ENCODE measurements around the gene CRB2. TPM values are rescaled to one million over a fixed set of nuclear protein-coding genes. Genes with fewer than 3 reads are reported as not detected.

The CRB2 gene
- total and polyA plus RNA-seq, 11 donors: 0.05 to 10.1 (median 0.10) TPM; not detected in 8

DNA sequence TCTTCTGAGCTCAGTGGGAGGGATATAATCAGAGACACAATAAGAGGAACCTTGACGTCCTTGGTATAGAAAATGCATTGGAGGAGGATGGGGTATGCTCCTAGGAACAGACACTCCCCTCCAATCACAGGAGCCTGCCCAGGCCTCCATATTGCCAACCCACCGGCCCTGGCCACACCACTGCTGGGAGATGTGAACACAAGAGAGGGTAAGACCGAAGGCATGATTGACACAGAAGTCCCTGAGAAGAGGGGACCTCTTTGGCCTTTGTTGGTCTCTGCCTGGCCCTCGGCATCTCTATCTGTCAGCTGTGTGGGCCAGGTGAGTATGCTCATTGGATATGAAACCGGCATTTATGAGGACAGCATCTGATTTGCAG, 62.0 kb downstream of the CRB2 start:
- ATAC-seq (no peak), DNase-seq (no peak)
- 93 to 95% (median 94%) methylated on average over 4 to 5 of the region's 5 CpGs for WGBS, 4 donors
- no peak overlapping the region for H3K4me3 ChIP-seq
- H3K4me1 ChIP-seq: no peaks in the 10 kb centered on the region
- no peak for TF ChIP-seq POLR2A (IDR thresholded peaks at IDR 0.05)
- TF ChIP-seq, protein P1, sequence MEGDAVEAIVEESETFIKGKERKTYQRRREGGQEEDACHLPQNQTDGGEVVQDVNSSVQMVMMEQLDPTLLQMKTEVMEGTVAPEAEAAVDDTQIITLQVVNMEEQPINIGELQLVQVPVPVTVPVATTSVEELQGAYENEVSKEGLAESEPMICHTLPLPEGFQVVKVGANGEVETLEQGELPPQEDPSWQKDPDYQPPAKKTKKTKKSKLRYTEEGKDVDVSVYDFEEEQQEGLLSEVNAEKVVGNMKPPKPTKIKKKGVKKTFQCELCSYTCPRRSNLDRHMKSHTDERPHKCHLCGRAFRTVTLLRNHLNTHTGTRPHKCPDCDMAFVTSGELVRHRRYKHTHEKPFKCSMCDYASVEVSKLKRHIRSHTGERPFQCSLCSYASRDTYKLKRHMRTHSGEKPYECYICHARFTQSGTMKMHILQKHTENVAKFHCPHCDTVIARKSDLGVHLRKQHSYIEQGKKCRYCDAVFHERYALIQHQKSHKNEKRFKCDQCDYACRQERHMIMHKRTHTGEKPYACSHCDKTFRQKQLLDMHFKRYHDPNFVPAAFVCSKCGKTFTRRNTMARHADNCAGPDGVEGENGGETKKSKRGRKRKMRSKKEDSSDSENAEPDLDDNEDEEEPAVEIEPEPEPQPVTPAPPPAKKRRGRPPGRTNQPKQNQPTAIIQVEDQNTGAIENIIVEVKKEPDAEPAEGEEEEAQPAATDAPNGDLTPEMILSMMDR (IDR thresholded peaks at IDR 0.05): no peak
- no peaks in the 10 kb centered on the region for H3K9me3 ChIP-seq
- H3K27me3 ChIP-seq: no peaks in the 10 kb centered on the region
- intact Hi-C loops (cut with DNase I): no loop called here
- no peak overlapping the region for H3K27ac ChIP-seq
- H3K36me3 ChIP-seq: peaks cover 0 to 28% (median 9%) of the 10 kb centered on the region in 9 donors

DNA sequence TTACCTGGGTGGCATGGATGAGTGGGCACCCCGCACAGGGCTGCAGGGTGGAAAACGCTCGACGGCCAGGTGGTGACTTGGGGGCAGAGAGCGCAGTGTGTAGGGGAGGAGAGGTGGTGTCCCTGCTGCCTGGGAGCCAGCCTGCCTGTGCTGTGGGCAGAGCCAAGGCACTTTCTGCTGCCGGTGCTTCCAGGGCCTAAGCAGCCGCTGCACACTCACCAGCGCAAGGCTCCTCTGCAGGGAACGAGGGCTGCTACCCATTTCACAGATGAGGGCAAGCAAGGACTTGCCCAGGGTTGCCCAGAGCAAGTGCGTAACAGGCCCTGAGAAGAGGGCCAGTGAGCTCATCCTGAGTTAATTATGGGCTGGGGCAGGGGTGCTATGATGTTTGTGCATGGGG, 62.5 kb downstream of the CRB2 start:
- H3K4me3 ChIP-seq: no peak overlapping the region
- H3K27ac ChIP-seq: no peak overlapping the region
- H3K27me3 ChIP-seq: no peaks in the 10 kb centered on the region
- peaks cover 0 to 28% (median 9%) of the 10 kb centered on the region in 9 donors for H3K36me3 ChIP-seq
- ATAC-seq: no peak
- 90 to 98% (median 96%) methylated on average over 9 to 10 of the region's 10 CpGs for WGBS, 4 donors
- intact Hi-C loops (cut with DNase I): no loop called here
- no peaks in the 10 kb centered on the region for H3K4me1 ChIP-seq
- TF ChIP-seq, protein P1 (IDR thresholded peaks at IDR 0.05): no peak
- TF ChIP-seq POLR2A (IDR thresholded peaks at IDR 0.05): no peak
- no peak for DNase-seq
- no peaks in the 10 kb centered on the region for H3K9me3 ChIP-seq

DNA sequence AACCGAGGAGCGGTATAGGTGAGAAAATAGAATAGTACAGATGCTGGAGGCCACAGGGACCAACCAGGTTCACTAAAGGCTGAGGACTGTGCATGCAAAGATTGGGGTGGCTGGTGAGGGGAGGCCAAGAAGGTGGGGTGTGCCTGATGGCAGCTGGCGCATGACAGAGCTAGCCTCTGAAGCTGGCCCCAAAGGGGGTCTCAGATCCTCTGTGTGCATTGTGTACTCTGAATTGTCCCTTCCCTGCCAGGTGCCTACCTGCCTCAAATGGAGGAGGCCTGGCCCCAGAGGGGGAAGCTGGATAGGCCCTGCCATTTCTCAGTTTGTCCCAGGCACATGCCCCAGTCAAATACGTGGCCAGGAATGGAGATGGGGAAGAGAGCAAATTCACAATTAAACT, 63.1 kb downstream of the CRB2 start:
- no peak for TF ChIP-seq POLR2A (IDR thresholded peaks at IDR 0.05)
- TF ChIP-seq, protein P1 (IDR thresholded peaks at IDR 0.05): no peak
- H3K27ac ChIP-seq: no peak overlapping the region
- H3K27me3 ChIP-seq: no peaks in the 10 kb centered on the region
- 85 to 100% (median 95%) methylated on average over 4 of the region's 4 CpGs for WGBS, 4 donors
- H3K36me3 ChIP-seq: peaks cover 0 to 28% (median 9%) of the 10 kb centered on the region in 9 donors
- no peaks in the 10 kb centered on the region for H3K4me1 ChIP-seq
- ATAC-seq (no peak), DNase-seq (no peak)
- H3K4me3 ChIP-seq: no peak overlapping the region
- intact Hi-C loops (cut with DNase I): no loop called here
- no peaks in the 10 kb centered on the region for H3K9me3 ChIP-seq

- TF ChIP-seq POLR2A (IDR thresholded peaks at IDR 0.05): no peak
- TF ChIP-seq, protein P1 (IDR thresholded peaks at IDR 0.05): no peak
- no peak for DNase-seq
- Histone ChIP-seq H3K27ac (no peak overlapping the region), H3K4me3 (no peak overlapping the region), H3K36me3 (peaks cover 0 to 35% (median 9%) of the 10 kb centered on the region in 9 donors), H3K9me3 (no peaks in the 10 kb centered on the region), H3K27me3 (no peaks in the 10 kb centered on the region), H3K4me1 (no peaks in the 10 kb centered on the region)
- intact Hi-C loops (cut with DNase I): no loop called here
- ATAC-seq: no peak
- 87 to 89% (median 88%) methylated on average over 29 to 31 of the region's 31 CpGs for WGBS, 4 donors
Observed at GRCh38 chr9:123419721-123420591, 64.0 kb downstream of the CRB2 start.

All from heart left ventricle (tissue), 16 donors.